NCI-H2029 treated with DMSO at 0.1 percent for 48 hours (cell line): ENCODE measurements around the gene MARK3.

Source experiments
- DNase-seq: peaks from one replicate; lab custom pipeline; 2025; lab: John Stamatoyannopoulos, UW

Gene MARK3

DNA sequence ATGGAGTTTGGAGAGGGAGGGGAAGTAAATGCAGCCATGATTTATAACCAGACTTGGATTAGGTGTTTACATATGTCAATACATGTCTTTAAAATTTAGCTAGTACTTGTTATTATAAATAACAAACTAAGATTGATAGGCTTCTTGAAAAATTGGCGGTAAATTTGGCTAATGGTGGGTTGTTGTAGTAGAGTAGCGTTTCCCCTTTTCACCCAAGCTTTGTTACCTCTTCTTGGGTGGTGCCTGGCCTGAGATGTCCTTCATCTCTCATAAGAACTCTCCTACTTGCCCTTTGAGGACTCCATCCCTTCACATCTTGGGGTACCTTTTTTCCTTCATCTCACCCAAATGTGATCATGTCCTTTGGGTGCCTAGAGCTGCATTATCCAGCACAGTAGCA, 11.2 kb downstream of the MARK3 start:
- DNase-seq: no peak

- DNase-seq: no peak
Measured at GRCh38 chr14:103398427-103399195, 13.4 kb downstream of the MARK3 start.

- no peak for DNase-seq
Measured at GRCh38 chr14:103400537-103400936, 15.3 kb downstream of the MARK3 start.

DNA sequence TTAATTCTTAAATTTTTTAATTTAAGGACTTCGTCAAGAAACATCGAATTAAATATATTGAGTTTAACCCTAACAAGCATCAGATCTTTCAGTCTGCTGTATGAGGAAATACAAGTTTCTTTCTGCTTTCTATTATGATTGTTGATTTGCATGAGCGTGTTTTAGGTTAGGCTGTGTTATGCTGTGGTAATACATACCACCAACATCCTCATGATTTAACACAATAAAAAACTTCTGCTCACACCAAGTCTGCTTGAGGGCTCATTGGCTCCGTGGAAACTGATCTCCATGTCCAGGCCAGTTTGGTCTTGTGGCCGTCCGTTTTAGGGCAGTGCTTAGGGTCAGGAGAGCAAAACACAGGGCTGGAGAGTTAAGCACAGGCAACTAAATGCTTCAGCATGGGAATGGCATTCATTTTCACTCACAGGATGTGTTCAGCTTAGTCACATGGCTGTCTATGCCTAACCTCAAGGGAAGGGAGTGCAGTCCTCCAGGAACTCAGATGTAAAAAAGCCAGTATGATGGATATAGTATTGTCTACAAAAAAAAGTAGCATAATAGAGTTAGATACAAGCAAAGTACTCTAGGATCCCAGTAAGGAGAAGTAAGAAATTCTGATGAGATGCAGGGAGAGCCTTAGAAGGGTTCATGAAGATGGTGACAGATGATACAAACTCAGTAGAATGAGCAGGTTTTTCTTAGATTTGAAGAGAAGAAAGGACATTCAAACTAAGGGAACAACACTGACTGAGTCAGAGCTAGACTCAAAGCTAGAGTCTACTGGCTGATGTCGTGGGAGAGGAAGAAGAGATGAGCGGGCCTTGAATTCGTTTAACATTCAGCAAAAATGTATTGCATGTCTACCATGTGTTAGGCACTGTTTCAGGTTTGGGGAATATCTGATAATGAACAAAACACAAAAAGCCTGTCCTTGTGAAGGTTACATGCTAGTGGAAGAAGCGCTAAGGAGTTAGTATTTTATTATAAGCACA, 16.3 kb downstream of the MARK3 start:
- DNase-seq: no peak

- no peak for DNase-seq
Measured at GRCh38 chr14:103402695-103403094, 17.5 kb downstream of the MARK3 start.

GRCh38 chr14:103404032-103404918, 19.1 kb downstream of the MARK3 start:
- DNase-seq: no peak

DNA sequence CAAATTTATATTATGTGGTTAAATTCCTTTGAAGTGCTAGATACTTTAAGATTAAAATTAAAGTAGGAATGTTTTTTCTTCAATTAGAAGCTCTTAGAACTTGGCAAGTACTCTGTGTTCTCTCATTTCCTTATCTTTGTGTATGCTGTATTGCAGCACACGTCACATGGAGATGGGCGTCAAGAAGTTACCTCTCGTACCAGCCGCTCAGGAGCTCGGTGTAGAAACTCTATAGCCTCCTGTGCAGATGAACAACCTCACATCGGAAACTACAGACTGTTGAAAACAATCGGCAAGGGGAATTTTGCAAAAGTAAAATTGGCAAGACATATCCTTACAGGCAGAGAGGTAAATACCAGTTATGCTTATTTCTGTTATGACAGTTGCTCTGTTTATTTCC, 19.7 kb downstream of the MARK3 start:
- no peak for DNase-seq

DNA sequence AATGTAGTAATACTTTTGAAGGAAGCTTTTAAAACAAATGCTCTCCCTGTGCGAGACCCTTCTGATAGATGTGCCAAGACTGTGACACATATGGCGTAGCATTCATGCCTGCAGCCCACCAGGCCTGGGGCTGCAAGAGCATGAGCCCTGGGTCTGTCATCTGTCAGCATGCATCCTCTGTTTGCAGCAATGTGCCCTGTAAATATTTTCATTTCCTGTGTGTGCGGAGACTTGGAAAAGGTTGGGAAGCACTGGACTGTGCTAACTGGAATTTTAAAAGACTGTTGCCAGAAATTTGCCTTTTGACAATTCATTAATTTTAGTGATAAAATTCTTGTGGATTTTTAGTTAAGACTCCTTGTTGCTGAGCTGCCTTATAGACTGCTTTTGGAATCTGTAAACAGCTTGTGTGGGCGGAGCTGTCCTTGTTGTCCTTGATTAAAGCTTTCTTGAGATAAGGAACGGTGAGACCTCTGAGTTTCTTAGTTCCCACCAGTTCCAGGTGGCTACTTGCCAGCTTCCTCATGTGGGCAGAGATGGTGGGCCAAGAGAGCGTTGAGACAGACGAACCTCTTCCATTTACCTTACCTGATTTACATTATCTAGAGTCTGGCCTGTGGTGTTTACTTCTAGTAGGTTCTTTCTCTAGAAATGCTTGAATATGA, 23.4 kb downstream of the MARK3 start:
- no peak for DNase-seq

DNA sequence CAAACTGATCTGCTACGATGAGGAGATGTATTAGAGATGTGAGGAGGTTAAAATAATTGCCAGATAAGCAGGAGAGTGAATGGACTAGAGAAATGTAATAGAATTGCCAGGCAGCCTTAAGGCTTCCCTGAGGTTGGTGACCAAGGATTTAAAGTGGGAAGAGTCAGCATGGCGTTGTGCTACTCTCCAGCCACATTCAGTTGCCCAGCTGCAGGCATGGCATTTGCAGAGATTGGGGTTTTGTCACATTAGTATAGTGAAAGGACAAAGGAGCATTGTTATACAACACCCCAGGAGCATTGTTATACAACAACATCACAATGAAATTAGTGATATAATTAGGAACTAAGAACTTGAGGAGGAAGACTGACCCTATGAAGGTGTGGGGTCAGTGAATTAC, 31.7 kb downstream of the MARK3 start:
- DNase-seq: no peak

DNA sequence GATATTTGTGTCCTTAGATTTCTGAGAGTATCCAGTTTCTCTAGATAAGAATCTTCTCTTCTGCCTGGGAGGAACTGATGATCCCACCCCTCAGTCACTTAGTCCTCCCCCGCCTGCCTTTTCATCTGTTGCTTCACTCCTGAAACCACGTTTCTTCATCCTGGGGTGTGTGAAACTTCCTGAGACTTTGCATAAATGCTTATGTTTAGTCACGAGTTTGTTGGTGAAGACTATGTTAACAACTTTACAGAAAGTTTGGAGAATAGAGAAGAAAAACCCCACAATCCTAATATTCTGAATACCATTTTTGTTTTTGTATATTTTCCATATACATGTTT, 33.2 kb downstream of the MARK3 start:
- no peak for DNase-seq

- DNase-seq: no peak
Measured at GRCh38 chr14:103421556-103421955, 36.3 kb downstream of the MARK3 start.

DNA sequence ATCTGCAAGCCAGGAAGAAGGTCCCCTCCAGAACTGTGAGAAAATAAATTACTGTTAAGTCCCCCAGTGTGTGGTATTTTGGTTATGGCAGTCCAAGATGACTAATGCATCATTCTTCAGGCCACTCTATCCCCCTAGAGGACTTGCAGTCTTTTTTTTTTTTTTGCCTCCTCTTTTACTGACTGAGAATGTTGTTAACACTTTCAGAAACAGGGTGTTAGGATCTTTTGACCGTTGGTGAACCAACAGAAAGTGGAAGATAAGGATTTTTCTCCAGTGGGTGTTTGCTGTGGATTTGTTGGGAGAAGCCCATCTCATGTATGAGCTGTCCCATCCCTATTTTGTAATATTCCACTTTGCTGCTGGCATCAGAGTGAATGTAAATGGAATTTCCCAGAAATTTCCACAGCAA, 37.8 kb downstream of the MARK3 start:
- no peak for DNase-seq

DNA sequence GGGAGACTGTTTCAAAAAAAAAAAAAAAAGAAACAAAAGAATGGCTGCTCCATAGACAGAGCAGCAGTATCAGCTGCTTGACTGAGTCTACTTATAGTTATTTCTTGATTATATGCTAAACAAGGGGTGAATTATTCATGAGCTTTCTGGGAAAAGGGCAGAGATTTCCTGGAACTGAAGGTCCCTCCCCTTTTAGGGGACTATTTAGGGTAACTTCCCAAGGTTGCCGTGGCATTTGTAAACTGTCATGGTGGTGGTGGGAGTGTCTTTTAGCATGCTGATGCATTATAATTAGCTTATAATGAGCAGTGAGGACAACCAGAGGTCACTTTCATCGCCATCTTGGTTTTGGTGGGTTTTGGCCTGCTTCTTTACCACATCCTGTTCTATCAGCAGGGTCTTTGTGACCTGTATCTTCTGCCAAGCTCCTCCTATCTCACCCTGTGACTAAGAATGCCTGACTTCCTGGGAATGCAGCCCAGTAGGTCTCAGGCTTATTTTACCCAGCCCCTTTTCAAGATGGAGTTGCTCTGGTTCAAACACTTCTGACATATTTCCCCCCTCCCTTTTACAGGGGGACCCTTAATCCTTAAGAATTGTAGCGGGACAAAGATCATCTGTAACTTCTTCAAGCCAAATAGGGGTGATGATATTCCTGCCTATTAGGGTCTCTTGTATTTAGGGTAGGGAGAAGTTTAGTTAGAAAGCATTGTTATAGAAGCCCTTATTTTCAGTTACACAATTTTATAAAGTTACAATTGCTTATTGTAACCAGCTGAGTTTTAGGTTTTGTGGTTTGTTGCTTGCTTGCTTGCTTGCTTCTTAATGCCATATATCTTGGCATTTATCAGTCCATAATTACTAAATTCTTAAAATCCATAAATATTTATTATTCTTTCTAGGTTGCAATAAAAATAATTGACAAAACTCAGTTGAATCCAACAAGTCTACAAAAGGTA, 42.5 kb downstream of the MARK3 start:
- no peak for DNase-seq

DNA sequence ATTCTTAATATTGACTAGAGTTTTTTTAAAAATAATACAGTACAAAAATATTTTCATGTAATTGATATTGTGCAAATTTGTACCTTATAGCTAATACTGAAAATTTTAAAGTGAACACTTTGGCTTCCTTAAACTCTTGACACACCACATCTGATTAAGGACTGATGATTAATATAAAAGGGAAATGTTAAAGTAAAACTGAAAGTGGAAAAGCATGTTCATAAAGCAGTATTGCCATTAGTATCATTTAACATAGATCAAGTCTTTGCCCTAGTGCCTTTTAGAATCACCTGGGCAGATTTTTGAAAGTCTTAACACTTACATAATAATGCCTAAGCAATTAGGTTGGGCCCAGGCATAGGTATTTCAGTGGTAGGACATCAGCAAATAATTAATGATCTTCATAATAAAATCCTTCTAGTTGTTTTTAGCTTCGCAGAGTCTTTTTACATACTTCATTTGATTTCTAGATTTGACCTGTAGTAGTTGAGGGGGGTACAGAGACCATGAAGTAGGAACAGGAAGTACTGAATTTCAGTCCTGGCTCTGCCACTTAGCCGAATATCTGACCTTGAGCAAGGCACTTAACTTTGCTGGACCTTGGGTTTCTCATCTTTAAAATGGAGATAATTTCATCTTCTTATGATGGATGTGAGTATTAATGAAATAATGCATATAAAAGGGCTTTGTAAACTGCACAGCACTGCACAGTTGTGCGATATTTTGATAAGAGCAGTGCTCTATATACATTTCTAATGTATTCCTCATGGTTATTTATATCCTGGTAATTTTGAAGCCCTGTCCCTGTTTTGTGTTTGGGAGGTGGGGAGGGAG, 43.7 kb downstream of the MARK3 start:
- DNase-seq: no peak

DNA sequence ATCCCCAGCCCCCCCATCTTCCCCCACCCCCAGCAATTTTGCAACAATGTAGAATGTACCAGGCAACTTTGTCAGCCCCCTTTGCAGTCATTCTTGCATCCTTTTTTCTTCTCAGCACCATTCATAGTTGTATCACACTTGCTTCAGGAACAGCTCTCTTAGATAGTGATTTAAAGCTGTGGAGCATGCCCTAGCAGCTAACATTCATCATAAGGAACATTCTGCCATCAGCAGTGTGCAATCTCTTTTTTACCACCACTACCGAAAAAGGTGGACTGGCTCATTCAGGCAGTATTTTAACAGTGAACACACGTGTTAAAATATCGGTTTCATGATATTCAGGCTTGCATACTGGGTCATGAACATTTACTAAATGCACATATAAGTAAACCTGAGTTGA, 45.1 kb downstream of the MARK3 start:
- DNase-seq: no peak

DNA sequence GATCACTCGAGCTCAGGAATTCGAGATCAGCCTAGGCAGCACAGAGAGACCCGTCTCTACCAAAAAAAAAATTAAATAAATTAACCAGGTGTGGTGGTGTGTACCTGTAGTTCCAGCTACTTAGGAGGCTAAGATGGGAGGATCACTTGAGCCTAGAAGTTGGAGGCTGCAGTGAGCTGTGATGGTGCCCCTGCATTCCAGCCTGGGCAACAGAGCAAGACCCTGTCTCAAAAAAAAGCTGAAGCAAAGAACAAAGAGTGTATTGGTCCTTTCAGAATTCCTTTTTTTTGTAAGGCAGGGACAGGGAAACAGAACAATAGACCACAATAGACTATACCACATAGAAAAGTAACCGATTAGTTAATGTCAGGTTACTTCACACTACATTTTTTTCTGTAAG, 47.4 kb downstream of the MARK3 start:
- no peak for DNase-seq

DNA sequence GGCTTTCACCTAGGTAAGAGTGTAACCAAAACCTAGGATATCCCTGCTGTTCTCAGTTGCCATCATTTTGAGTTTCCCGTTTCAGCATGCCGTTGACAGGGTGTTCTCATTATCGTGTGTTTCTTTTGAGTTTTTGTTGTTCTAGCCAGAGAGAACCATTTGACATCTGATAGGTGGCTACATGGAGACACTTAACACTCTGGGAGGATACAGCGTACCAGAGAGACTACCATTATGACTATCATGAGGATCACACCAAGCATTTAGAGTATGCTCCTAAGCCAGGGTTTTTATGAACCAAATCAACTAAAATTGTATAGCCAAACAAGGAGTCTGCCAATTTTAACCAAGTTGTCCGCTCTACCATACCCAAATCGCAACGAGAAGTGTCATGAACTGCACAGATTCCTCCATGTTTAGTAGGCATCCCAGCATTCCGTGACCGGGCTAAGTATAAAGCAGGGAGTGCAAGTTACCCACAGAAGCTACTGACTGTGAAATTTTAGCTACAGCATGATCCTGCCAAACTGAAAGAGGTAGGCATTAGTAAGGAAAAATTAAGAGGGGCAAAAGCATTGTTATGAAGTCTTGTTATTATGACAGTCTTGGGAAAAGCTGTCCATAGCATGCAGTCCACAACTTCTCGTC, 48.8 kb downstream of the MARK3 start:
- DNase-seq: no peak

DNA sequence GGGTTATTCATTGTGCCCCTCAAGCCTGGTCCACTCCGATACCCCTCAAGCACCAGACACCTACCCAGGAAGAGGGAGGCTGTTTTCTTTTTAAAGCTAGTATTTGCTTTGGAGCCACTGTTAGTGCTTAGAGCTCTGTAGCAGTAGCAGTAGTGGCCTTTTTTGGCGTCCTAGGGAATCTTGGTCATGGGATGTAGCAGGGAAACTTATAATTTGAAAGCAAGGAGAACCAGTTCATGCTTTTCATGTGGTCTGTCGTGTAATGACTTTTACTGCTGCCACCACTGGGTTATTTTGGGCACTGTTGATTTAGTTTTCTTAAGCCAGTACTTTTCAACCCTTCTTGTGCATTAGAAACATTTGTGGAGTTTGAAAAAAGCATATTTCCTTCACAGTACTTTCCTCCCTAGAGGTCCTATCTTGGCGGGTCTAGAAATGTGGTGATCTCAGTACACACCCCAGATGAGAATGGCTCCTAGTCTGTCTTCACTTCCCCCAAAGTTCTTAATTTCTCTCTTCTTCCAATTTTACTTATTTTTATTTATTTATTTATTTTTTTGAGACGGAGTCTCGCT, 49.7 kb downstream of the MARK3 start:
- no peak for DNase-seq

DNA sequence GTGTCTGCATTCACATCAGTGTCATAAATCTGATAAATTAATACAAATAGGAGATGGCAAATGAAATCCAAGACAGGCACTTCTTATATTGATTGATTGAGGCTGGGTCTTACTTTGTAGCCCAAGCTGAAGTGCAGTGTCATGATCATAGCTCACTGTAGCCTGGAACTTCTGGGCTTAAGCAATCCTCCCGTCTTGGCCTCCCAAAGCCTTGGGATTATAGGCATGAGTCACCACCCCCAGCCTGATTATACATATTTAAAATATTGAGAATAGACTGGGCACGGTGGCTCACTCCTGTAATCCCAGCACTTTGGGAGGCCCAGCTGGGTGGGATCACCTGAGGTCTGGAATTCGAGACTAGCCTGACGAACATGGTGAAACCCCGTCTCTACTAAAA, 51.3 kb downstream of the MARK3 start:
- DNase-seq: no peak
